Measurements from ENCODE around the gene STAG1.

STAG1 gene

GRCh38 chr3:136291302-136291701 lies 460.9 kb downstream of the STAG1 start:
- TF ChIP-seq ZNF585B (tag by site-specific recombination; IDR thresholded peaks at IDR 0.05) (no peak), ZNF292 (tag by site-specific recombination; IDR thresholded peaks at IDR 0.05; ENCODE audit: borderline replicate concordance, low read depth) (no peak), ZBTB20 (tag by site-specific recombination; IDR thresholded peaks at IDR 0.05) (no peak), KLF16 (tag by site-specific recombination; IDR thresholded peaks at IDR 0.05) (no peak), ZNF280D (tag by site-specific recombination; IDR thresholded peaks at IDR 0.05) (no peak), ZNF558 (tag by site-specific recombination; IDR thresholded peaks at IDR 0.05) (no peak), ZNF776 (tag by site-specific recombination; IDR thresholded peaks at IDR 0.05; ENCODE audit: borderline replicate concordance) (no peak), ZNF350 (tag by site-specific recombination; IDR thresholded peaks at IDR 0.05) (no peak), ZBTB26 (tag by site-specific recombination; optimal IDR thresholded peaks at IDR 0.05) (no peak), SETDB1 (IDR thresholded peaks at IDR 0.05; ENCODE audit: insufficient read length, low read length) (no peak), ZNF37A (tag by site-specific recombination; IDR thresholded peaks at IDR 0.05) (no peak), ZNF394 (tag by site-specific recombination; IDR thresholded peaks at IDR 0.05; ENCODE audit: borderline replicate concordance) (no peak), ZNF16 (tag by site-specific recombination; IDR thresholded peaks at IDR 0.05; ENCODE audit: low read depth) (no peak), HIC1 (tag by site-specific recombination; IDR thresholded peaks at IDR 0.05) (no peak), HOXC10 (CRISPR knock-in tag; IDR thresholded peaks at IDR 0.05) (no peak), ZBTB44 (tag by site-specific recombination; IDR thresholded peaks at IDR 0.05) (no peak), ZNF214 (tag by site-specific recombination; IDR thresholded peaks at IDR 0.05; ENCODE audit: borderline replicate concordance) (no peak), ZNF837 (tag by site-specific recombination; IDR thresholded peaks at IDR 0.05) (no peak)
- ChIA-PET POLR2A (no interaction called here), CTCF (no interaction called here)
- H3K9me3 ChIP-seq (ENCODE audit: control insufficient read depth, insufficient read depth, low read depth, low read length), result no peaks in the 10 kb centered on the region
- no peak overlapping the region for H3K27ac ChIP-seq (ENCODE audit: extremely low read depth, low read depth, low read length)
- peaks cover 7 to 17% of the 10 kb centered on the region in 2 experiments; a peak in 2 of 3 replicates for H3K36me3 ChIP-seq (ENCODE audit: control insufficient read depth in 2 of 2, insufficient read depth in 1 of 2, low read length in 2 of 2)
- peaks cover 6% of the 10 kb centered on the region; the same call in 1 of the 2 replicates for H3K4me1 ChIP-seq (ENCODE audit: control insufficient read depth, insufficient read depth, low read length)
- H3K4me3 ChIP-seq (ENCODE audit: low read depth, low read length), result no peak overlapping the region
